ENCODE results near the gene GABBR2.

The GABBR2 gene

GRCh38 chr9:98720402-98720801 is 11.7 kb upstream of the GABBR2 start:
- DNase-seq (ENCODE audit: low read depth): no peak

- no peak for DNase-seq (ENCODE audit: low read depth)
Observed at GRCh38 chr9:98719055-98719454, 10.3 kb upstream of the GABBR2 start.

- DNase-seq (ENCODE audit: low read depth): no peak
Observed at GRCh38 chr9:98714833-98715232, 6.1 kb upstream of the GABBR2 start.

GRCh38 chr9:98712987-98713386 is 4.3 kb upstream of the GABBR2 start:
- no peak for DNase-seq (ENCODE audit: low read depth)

GRCh38 chr9:98709968-98710965 is 1.5 kb upstream of the GABBR2 start:
- no peak for DNase-seq (ENCODE audit: low read depth)

GRCh38 chr9:98708103-98708932 is 417 bp downstream of the GABBR2 start:
- DNase-seq (ENCODE audit: low read depth): no peak

GRCh38 chr9:98707166-98708102 is 1.3 kb downstream of the GABBR2 start:
- peak; percentile 49 for DNase-seq (ENCODE audit: low read depth)

GRCh38 chr9:98706651-98707165 is 2.0 kb downstream of the GABBR2 start:
- no peak for DNase-seq (ENCODE audit: low read depth)

- DNase-seq (ENCODE audit: low read depth): no peak
Observed at GRCh38 chr9:98702835-98703380, 5.8 kb downstream of the GABBR2 start.

GRCh38 chr9:98702340-98702739 is 6.4 kb downstream of the GABBR2 start:
- DNase-seq (ENCODE audit: low read depth): no peak

- DNase-seq (ENCODE audit: low read depth): no peak
Observed at GRCh38 chr9:98701576-98701975, 7.2 kb downstream of the GABBR2 start.

GRCh38 chr9:98700801-98701200 is 7.9 kb downstream of the GABBR2 start:
- DNase-seq (ENCODE audit: low read depth): no peak

GRCh38 chr9:98698856-98699255 is 9.9 kb downstream of the GABBR2 start:
- DNase-seq (ENCODE audit: low read depth): no peak

GRCh38 chr9:98694943-98695342 is 13.8 kb downstream of the GABBR2 start:
- no peak for DNase-seq (ENCODE audit: low read depth)

- DNase-seq (ENCODE audit: low read depth): no peak
Observed at GRCh38 chr9:98692392-98692791, 16.3 kb downstream of the GABBR2 start.

- no peak for DNase-seq (ENCODE audit: low read depth)
Observed at GRCh38 chr9:98691890-98692289, 16.8 kb downstream of the GABBR2 start.

- DNase-seq (ENCODE audit: low read depth): no peak
Observed at GRCh38 chr9:98690686-98691085, 18.0 kb downstream of the GABBR2 start.

GRCh38 chr9:98688710-98689495 is 19.8 kb downstream of the GABBR2 start:
- DNase-seq (ENCODE audit: low read depth): no peak

- DNase-seq (ENCODE audit: low read depth): no peak
Observed at GRCh38 chr9:98687911-98688310, 20.8 kb downstream of the GABBR2 start.
